Measurements from ENCODE around the gene MCIDAS.

Gene MCIDAS

GRCh38 chr5:55232271-55232984, 5.3 kb upstream of the MCIDAS start:
- TF ChIP-seq TAF1 (IDR thresholded peaks at IDR 0.05; ENCODE audit: borderline replicate concordance, insufficient read depth, low read length) (no peak), FOXP2 (optimal IDR thresholded peaks at IDR 0.05; ENCODE audit: borderline replicate concordance, extremely low read depth, extremely low read length, insufficient read depth) (no peak), POLR2AphosphoS5 (IDR thresholded peaks at IDR 0.05; ENCODE audit: low read depth, low read length) (no peak), REST (IDR thresholded peaks at IDR 0.05; ENCODE audit: insufficient read depth in 1 of 2, low read depth in 2 of 2, low read length in 2 of 2) (no peak)

- TF ChIP-seq TAF1 (IDR thresholded peaks at IDR 0.05; ENCODE audit: borderline replicate concordance, insufficient read depth, low read length) (no peak), SIN3A (IDR thresholded peaks at IDR 0.05; ENCODE audit: borderline replicate concordance, insufficient read depth, low read length) (no peak), POLR2AphosphoS5 (IDR thresholded peaks at IDR 0.05; ENCODE audit: low read depth, low read length) (no peak), REST (IDR thresholded peaks at IDR 0.05; ENCODE audit: insufficient read depth in 1 of 2, low read depth in 2 of 2, low read length in 2 of 2) (no peak), FOXP2 (optimal IDR thresholded peaks at IDR 0.05; ENCODE audit: borderline replicate concordance, extremely low read depth, extremely low read length, insufficient read depth) (no peak)
Observed at GRCh38 chr5:55231919-55232270, 4.8 kb upstream of the MCIDAS start.

GRCh38 chr5:55231029-55231918, 4.2 kb upstream of the MCIDAS start:
- TF ChIP-seq REST (IDR thresholded peaks at IDR 0.05; ENCODE audit: insufficient read depth in 1 of 2, low read depth in 2 of 2, low read length in 2 of 2), result no peak
- no peak for TF ChIP-seq POLR2AphosphoS5 (IDR thresholded peaks at IDR 0.05; ENCODE audit: low read depth, low read length)
- TF ChIP-seq SIN3A (IDR thresholded peaks at IDR 0.05; ENCODE audit: borderline replicate concordance, insufficient read depth, low read length), result no peak
- TF ChIP-seq TAF1 (IDR thresholded peaks at IDR 0.05; ENCODE audit: borderline replicate concordance, insufficient read depth, low read length), result no peak
- TF ChIP-seq FOXP2 (optimal IDR thresholded peaks at IDR 0.05; ENCODE audit: borderline replicate concordance, extremely low read depth, extremely low read length, insufficient read depth), result no peak

GRCh38 chr5:55230086-55230629, 3.0 kb upstream of the MCIDAS start:
- TF ChIP-seq SIN3A (IDR thresholded peaks at IDR 0.05; ENCODE audit: borderline replicate concordance, insufficient read depth, low read length) (no peak), POLR2AphosphoS5 (IDR thresholded peaks at IDR 0.05; ENCODE audit: low read depth, low read length) (no peak), FOXP2 (optimal IDR thresholded peaks at IDR 0.05; ENCODE audit: borderline replicate concordance, extremely low read depth, extremely low read length, insufficient read depth) (no peak), TAF1 (IDR thresholded peaks at IDR 0.05; ENCODE audit: borderline replicate concordance, insufficient read depth, low read length) (no peak), REST (IDR thresholded peaks at IDR 0.05; ENCODE audit: insufficient read depth in 1 of 2, low read depth in 2 of 2, low read length in 2 of 2) (no peak)

Measured in PFSK-1 (cell line).